ENCODE measurements around the gene NRARP.

NRARP gene

DNA sequence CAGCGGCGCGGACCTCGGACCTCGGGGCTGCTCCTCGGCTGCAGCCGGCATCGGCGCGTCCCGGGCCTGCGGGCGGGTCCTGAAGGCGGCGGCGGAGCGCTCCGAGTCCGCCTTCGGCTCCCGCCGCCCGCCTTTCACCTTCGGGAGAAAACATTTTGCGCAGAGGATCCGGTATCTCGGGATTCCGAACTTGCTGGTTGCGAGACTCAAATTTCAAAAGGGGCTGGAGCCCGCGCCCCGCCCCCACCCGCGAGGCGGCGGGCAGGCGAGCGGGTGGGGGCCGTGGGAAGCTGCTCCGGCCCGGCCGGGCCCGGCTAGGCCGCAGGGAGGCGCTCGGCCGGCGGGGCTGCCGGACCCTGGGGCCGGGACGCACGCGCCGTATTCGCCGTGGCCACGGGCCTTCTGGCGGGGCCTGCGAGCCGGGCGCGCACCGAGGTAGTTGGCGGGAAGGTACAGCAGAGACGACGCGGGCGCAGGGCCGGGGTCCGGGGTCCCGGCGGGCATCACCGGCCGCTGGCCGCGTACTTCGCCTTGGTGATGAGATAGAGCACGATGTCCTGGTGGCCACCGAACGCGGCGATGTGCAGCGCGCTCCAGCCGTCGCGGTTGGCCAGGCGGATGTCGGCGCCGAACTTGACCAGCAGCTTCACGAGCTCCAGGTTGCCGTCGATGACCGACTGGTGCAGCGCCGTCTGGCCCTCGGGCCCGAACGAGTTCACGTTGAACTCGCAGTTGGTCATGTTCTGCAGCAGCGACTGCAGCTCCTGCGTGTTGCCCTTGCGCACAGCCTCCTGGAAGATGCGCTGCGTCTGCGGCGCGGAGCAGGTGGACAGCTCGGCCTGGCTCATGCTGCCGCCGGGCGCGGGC is 757 bp downstream of the NRARP start:
- no peak overlapping the region for H3K27ac ChIP-seq (ENCODE audit: low read depth, low read length, poor library complexity, severe bottlenecking)
- H3K36me3 ChIP-seq (ENCODE audit: insufficient read depth, low read length) = no peaks in the 10 kb centered on the region
- peak overlapping the region; percentile 88 for H3K4me2 ChIP-seq (ENCODE audit: low read length)
- H4K20me1 ChIP-seq (ENCODE audit: insufficient read depth, low read length) = no peaks in the 10 kb centered on the region
- no peaks in the 10 kb centered on the region for H3K9me3 ChIP-seq (ENCODE audit: low read length)
- TF ChIP-seq CTCF (IDR thresholded peaks at IDR 0.05; ENCODE audit: low read length) = no peak
- 0 out of 2 replicates have a peak, but pooled peaks have one; percentile 65 for TF ChIP-seq EZH2 (IDR thresholded peaks at IDR 0.05; ENCODE audit: borderline replicate concordance, low read length)
- H3K4me1 ChIP-seq (ENCODE audit: insufficient read depth, low read length, severe bottlenecking) = peaks cover 14% of the 10 kb centered on the region
- no peaks in the 10 kb centered on the region for H3K9me2 ChIP-seq (ENCODE audit: low read depth, low read length)
- no peak overlapping the region for H2AFZ ChIP-seq (ENCODE audit: low read length)
- no peaks in the 10 kb centered on the region for H3K79me2 ChIP-seq (ENCODE audit: insufficient read depth, low read length)
- no peak overlapping the region; the same call in 1 of the 2 replicates for H3K9ac ChIP-seq (ENCODE audit: low read length)
- peaks cover 25% of the 10 kb centered on the region; the same call in 1 of the 2 replicates for H3K27me3 ChIP-seq (ENCODE audit: insufficient read depth, low read length)
- peak overlapping the region; percentile 59 for H3K4me3 ChIP-seq (ENCODE audit: low read depth, low read length, poor library complexity, severe bottlenecking)
- H3F3A ChIP-seq (ENCODE audit: insufficient read depth, low read length) = peaks cover 6% of the 10 kb centered on the region; the same call in 1 of the 2 replicates

- peaks cover 6% of the 10 kb centered on the region; the same call in 1 of the 2 replicates for H3F3A ChIP-seq (ENCODE audit: insufficient read depth, low read length)
- no peak overlapping the region for H3K9ac ChIP-seq (ENCODE audit: low read length)
- H3K36me3 ChIP-seq (ENCODE audit: insufficient read depth, low read length) = no peaks in the 10 kb centered on the region
- no peaks in the 10 kb centered on the region for H3K79me2 ChIP-seq (ENCODE audit: insufficient read depth, low read length)
- H3K4me2 ChIP-seq (ENCODE audit: low read length) = peak overlapping the region; percentile 88
- H2AFZ ChIP-seq (ENCODE audit: low read length) = no peak overlapping the region
- no peaks in the 10 kb centered on the region for H3K9me2 ChIP-seq (ENCODE audit: low read depth, low read length)
- peaks cover 14% of the 10 kb centered on the region for H3K4me1 ChIP-seq (ENCODE audit: insufficient read depth, low read length, severe bottlenecking)
- no peaks in the 10 kb centered on the region for H3K9me3 ChIP-seq (ENCODE audit: low read length)
- TF ChIP-seq CTCF (IDR thresholded peaks at IDR 0.05; ENCODE audit: low read length) (no peak), EZH2 (IDR thresholded peaks at IDR 0.05; ENCODE audit: borderline replicate concordance, low read length) (no peak)
- H3K4me3 ChIP-seq (ENCODE audit: low read depth, low read length, poor library complexity, severe bottlenecking) = peak overlapping the region; percentile 59
- H4K20me1 ChIP-seq (ENCODE audit: insufficient read depth, low read length) = no peaks in the 10 kb centered on the region
- peaks cover 25% of the 10 kb centered on the region; the same call in 1 of the 2 replicates for H3K27me3 ChIP-seq (ENCODE audit: insufficient read depth, low read length)
- H3K27ac ChIP-seq (ENCODE audit: low read depth, low read length, poor library complexity, severe bottlenecking) = no peak overlapping the region
These were observed 1.4 kb downstream of the NRARP start for GRCh38 chr9:137300567-137301080.

DNA sequence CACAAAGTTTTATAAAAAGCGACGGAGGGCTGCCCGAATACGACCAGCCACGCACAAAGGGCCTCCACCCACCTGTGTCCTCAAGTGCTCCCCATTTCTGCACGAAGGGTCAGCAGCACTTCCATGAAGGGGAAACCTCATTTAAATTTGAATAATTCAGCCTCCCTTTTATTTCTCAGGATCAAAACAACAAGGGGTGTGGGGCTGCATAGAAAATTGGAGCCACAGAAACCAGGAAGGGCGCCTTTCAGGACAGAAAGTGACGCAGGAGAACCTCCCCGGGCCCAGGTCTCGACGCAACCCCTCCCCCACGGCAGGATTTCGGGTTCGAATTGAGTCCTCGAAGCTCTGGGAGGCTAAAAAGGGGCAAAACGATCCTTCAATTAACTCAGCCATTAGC is 2.1 kb downstream of the NRARP start:
- no peak overlapping the region for H3K4me2 ChIP-seq (ENCODE audit: low read length)
- TF ChIP-seq EZH2 (IDR thresholded peaks at IDR 0.05; ENCODE audit: borderline replicate concordance, low read length) (no peak), CTCF (IDR thresholded peaks at IDR 0.05; ENCODE audit: low read length) (no peak)
- no peaks in the 10 kb centered on the region for H3K9me3 ChIP-seq (ENCODE audit: low read length)
- no peaks in the 10 kb centered on the region for H3K36me3 ChIP-seq (ENCODE audit: insufficient read depth, low read length)
- H3K4me1 ChIP-seq (ENCODE audit: insufficient read depth, low read length, severe bottlenecking) = peaks cover 14% of the 10 kb centered on the region
- no peak overlapping the region for H3K9ac ChIP-seq (ENCODE audit: low read length)
- peaks cover 6% of the 10 kb centered on the region; the same call in 1 of the 2 replicates for H3F3A ChIP-seq (ENCODE audit: insufficient read depth, low read length)
- H3K9me2 ChIP-seq (ENCODE audit: low read depth, low read length) = no peaks in the 10 kb centered on the region
- no peaks in the 10 kb centered on the region for H3K79me2 ChIP-seq (ENCODE audit: insufficient read depth, low read length)
- H3K4me3 ChIP-seq (ENCODE audit: low read depth, low read length, poor library complexity, severe bottlenecking) = no peak overlapping the region
- no peak overlapping the region for H2AFZ ChIP-seq (ENCODE audit: low read length)
- H3K27ac ChIP-seq (ENCODE audit: low read depth, low read length, poor library complexity, severe bottlenecking) = no peak overlapping the region
- H4K20me1 ChIP-seq (ENCODE audit: insufficient read depth, low read length) = no peaks in the 10 kb centered on the region
- peaks cover 25% of the 10 kb centered on the region; the same call in 1 of the 2 replicates for H3K27me3 ChIP-seq (ENCODE audit: insufficient read depth, low read length)

Data from OCI-LY1 (cell line).